ENCODE results near the gene STAT4. TPM values are rescaled to one million over a fixed set of nuclear protein-coding genes. Genes with fewer than 3 reads are reported as not detected.

STAT4 gene
- polyA plus RNA-seq, 1 of the 3 experiments (the other 2 are of a cell fraction) = 0.12 TPM

DNA sequence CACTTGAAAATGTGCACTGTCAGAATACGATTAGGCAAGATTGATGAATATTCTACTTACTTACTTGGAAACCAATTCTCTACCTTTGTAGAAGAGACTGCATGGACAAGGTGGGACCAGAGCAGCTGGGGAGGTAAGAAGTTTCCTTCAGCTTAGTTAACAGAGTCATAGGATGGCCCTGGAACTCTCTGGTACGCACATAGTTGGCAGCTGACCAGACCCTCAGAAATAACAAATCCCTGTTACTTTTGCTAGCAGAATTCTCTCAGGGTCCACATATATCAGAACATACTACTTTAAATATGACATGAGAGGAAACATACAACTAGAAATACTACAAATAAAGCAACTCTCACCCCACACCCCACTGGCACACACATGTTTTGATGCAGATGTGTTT is 112.1 kb downstream of the STAT4 start:
- no peaks in the 10 kb centered on the region for H3K9me3 ChIP-seq
- H2AFZ ChIP-seq (ENCODE audit: low read depth) = no peak overlapping the region
- TF ChIP-seq GATA2 (CRISPR knock-in tag; IDR thresholded peaks at IDR 0.05) (no peak), PBX3 (IDR thresholded peaks at IDR 0.05) (no peak), NRF1 (IDR thresholded peaks at IDR 0.05; ENCODE audit: low read depth, low read length) (no peak)
- H3K4me1 ChIP-seq (ENCODE audit: control insufficient read depth in 1 of 2, insufficient read depth in 2 of 2, low read depth in 1 of 2, low read length in 1 of 2) = peaks cover 0 to 14% of the 10 kb centered on the region in 2 experiments; a peak in 2 of 4 replicates
- H3K4me2 ChIP-seq = no peak overlapping the region
- H3K27me3 ChIP-seq (ENCODE audit: insufficient read depth) = no peaks in the 10 kb centered on the region
- H3K27ac ChIP-seq (ENCODE audit: low read depth in 2 of 2, low read length in 1 of 2) = no peak overlapping the region; a peak in 1 of 4 replicates
- H3K9me2 ChIP-seq = no peaks in the 10 kb centered on the region
- no peaks in the 10 kb centered on the region for H3K79me2 ChIP-seq (ENCODE audit: insufficient read depth)
- H4K20me1 ChIP-seq (ENCODE audit: insufficient read depth) = no peaks in the 10 kb centered on the region
- no peaks in the 10 kb centered on the region for H3K36me3 ChIP-seq (replicated peaks in 1 of 2; ENCODE audit: control insufficient read depth in 1 of 2, insufficient read depth in 2 of 2, low read length in 1 of 2)
- POLR2A ChIA-PET = no interaction called here
- no peak overlapping the region for H3K4me3 ChIP-seq (ENCODE audit: low read depth in 2 of 2, low read length in 1 of 2)
- no peak for DNase-seq
- H3F3A ChIP-seq (replicated peaks; ENCODE audit: insufficient read depth) = no peaks in the 10 kb centered on the region
- 82% methylated on average over 1 of the region's 2 CpGs for WGBS (ENCODE audit: low lambda C conversion rate)
- CTCF ChIA-PET = interaction anchor here (0.6 to 4.0 kb wide), 6 partner anchors 11 to 768 kb away, joined by 3 to 25 read pairs (median 4); no protein-coding TSS in a partner anchor
- no peak overlapping the region for H3K9ac ChIP-seq

DNA sequence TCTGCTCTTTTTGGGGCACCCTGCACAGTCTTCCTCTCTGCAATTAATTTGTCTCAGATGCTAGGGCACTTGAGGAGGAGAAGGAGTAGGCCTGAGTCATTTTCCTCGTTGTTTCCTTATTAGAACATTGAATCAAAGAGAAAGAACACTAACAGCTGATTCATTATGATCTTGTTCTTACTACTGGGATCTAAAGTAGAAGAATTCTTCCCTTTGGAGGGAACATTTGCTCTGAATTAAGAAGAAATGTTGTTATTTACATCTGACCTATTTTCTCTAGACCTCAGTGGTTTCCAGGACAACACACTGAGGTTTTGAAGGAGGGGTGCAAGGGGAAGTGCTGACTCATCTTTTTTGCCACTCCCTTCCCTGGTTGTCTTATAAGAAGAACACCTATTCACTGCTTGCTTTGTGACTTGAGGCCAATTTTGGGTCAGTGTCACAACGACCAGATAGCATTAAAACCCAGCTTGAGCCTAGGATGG is 112.5 kb downstream of the STAT4 start:
- POLR2A ChIA-PET = no interaction called here
- no peaks in the 10 kb centered on the region for H3K36me3 ChIP-seq (replicated peaks in 1 of 2; ENCODE audit: control insufficient read depth in 1 of 2, insufficient read depth in 2 of 2, low read length in 1 of 2)
- H3K27me3 ChIP-seq (ENCODE audit: insufficient read depth) = no peaks in the 10 kb centered on the region
- H3F3A ChIP-seq (replicated peaks; ENCODE audit: insufficient read depth) = no peaks in the 10 kb centered on the region
- H3K4me3 ChIP-seq (ENCODE audit: low read depth in 2 of 2, low read length in 1 of 2) = no peak overlapping the region
- peak overlapping the region in 1 of 2 experiments; percentile 8; a peak in 1 of 4 replicates for H3K27ac ChIP-seq (ENCODE audit: low read depth in 2 of 2, low read length in 1 of 2)
- H3K9ac ChIP-seq = no peak overlapping the region
- H3K4me1 ChIP-seq (ENCODE audit: control insufficient read depth in 1 of 2, insufficient read depth in 2 of 2, low read depth in 1 of 2, low read length in 1 of 2) = peaks cover 0 to 14% of the 10 kb centered on the region in 2 experiments; a peak in 2 of 4 replicates
- CTCF ChIA-PET = interaction anchor here (0.6 to 1.6 kb wide), 6 partner anchors 9 to 767 kb away, joined by 3 to 5 read pairs (median 3); no protein-coding TSS in a partner anchor
- no peaks in the 10 kb centered on the region for H3K79me2 ChIP-seq (ENCODE audit: insufficient read depth)
- no peak for DNase-seq
- H3K9me3 ChIP-seq = no peaks in the 10 kb centered on the region
- peak overlapping the region; percentile 10; the same call in 1 of the 2 replicates for H2AFZ ChIP-seq (ENCODE audit: low read depth)
- no peak overlapping the region for H3K4me2 ChIP-seq
- H3K9me2 ChIP-seq = no peaks in the 10 kb centered on the region
- TF ChIP-seq RAD21 (IDR thresholded peaks at IDR 0.05; ENCODE audit: low read length) (no peak), TCF12 (IDR thresholded peaks at IDR 0.05) (peak; percentile 12; the same call in 1 of the 2 replicates)
- no peaks in the 10 kb centered on the region for H4K20me1 ChIP-seq (ENCODE audit: insufficient read depth)
- 34% methylated on average over 2 of the region's 2 CpGs for WGBS (ENCODE audit: low lambda C conversion rate)

DNA sequence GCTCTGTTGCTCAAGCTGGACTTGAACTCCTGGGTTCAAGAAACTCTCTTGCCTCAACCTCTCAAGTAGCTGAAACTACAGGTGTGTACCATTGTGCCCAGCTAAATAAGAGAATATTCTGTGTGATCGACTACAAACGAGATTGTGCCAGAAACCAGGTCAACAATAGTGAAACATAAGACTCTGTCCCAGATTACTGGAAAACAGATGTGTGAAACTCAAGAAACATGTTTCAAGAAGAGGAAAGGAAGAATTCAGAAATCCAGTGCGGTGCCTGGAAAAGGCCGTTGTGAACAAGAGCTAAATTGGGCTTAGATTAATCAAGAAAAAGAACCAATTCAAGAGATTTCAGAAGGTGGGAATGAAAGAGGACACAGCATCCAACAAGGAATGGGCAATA is 113.4 kb downstream of the STAT4 start:
- WGBS (ENCODE audit: low lambda C conversion rate) = 90% methylated on average over 4 of the region's 4 CpGs
- no peak overlapping the region for H3K4me2 ChIP-seq
- no peaks in the 10 kb centered on the region for H3K79me2 ChIP-seq (ENCODE audit: insufficient read depth)
- no peaks in the 10 kb centered on the region for H4K20me1 ChIP-seq (ENCODE audit: insufficient read depth)
- no peak for DNase-seq
- H3K9ac ChIP-seq = no peak overlapping the region
- no peak overlapping the region for H3K27ac ChIP-seq (ENCODE audit: low read depth in 2 of 2, low read length in 1 of 2)
- no peak overlapping the region for H2AFZ ChIP-seq (ENCODE audit: low read depth)
- H3K4me1 ChIP-seq (ENCODE audit: control insufficient read depth in 1 of 2, insufficient read depth in 2 of 2, low read depth in 1 of 2, low read length in 1 of 2) = peaks cover 0 to 14% of the 10 kb centered on the region in 2 experiments; a peak in 2 of 4 replicates
- no peaks in the 10 kb centered on the region for H3K36me3 ChIP-seq (replicated peaks in 1 of 2; ENCODE audit: control insufficient read depth in 1 of 2, insufficient read depth in 2 of 2, low read length in 1 of 2)
- CTCF ChIA-PET = interaction anchor here (0.6 to 1.6 kb wide), 4 partner anchors 8 to 15 kb away, joined by 3 to 4 read pairs (median 3); no protein-coding TSS in a partner anchor
- no peaks in the 10 kb centered on the region for H3K9me2 ChIP-seq
- no peaks in the 10 kb centered on the region for H3K27me3 ChIP-seq (ENCODE audit: insufficient read depth)
- POLR2A ChIA-PET = no interaction called here
- H3K9me3 ChIP-seq = no peaks in the 10 kb centered on the region
- TF ChIP-seq, protein P1, sequence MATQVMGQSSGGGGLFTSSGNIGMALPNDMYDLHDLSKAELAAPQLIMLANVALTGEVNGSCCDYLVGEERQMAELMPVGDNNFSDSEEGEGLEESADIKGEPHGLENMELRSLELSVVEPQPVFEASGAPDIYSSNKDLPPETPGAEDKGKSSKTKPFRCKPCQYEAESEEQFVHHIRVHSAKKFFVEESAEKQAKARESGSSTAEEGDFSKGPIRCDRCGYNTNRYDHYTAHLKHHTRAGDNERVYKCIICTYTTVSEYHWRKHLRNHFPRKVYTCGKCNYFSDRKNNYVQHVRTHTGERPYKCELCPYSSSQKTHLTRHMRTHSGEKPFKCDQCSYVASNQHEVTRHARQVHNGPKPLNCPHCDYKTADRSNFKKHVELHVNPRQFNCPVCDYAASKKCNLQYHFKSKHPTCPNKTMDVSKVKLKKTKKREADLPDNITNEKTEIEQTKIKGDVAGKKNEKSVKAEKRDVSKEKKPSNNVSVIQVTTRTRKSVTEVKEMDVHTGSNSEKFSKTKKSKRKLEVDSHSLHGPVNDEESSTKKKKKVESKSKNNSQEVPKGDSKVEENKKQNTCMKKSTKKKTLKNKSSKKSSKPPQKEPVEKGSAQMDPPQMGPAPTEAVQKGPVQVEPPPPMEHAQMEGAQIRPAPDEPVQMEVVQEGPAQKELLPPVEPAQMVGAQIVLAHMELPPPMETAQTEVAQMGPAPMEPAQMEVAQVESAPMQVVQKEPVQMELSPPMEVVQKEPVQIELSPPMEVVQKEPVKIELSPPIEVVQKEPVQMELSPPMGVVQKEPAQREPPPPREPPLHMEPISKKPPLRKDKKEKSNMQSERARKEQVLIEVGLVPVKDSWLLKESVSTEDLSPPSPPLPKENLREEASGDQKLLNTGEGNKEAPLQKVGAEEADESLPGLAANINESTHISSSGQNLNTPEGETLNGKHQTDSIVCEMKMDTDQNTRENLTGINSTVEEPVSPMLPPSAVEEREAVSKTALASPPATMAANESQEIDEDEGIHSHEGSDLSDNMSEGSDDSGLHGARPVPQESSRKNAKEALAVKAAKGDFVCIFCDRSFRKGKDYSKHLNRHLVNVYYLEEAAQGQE (IDR thresholded peaks at IDR 0.05; ENCODE audit: low read depth, low read length) = no peak
- H3F3A ChIP-seq (replicated peaks; ENCODE audit: insufficient read depth) = no peaks in the 10 kb centered on the region
- H3K4me3 ChIP-seq (ENCODE audit: low read depth in 2 of 2, low read length in 1 of 2) = no peak overlapping the region
